DND-41 (cell line): ENCODE data around the gene MTFR1L.

Experiments
- ATAC-seq: fragments of 200-7000 bp; cut with Tn5 transposase; 3 replicates; pipeline ENCODE4 v1.9.1; 2021; ENCODE audit warnings: low read depth; ENCODE audit not compliant: insufficient read depth
- DNase-seq: peaks from one replicate; pipeline ENCODE4 v3.0.0-alpha.2; 2020
- H2AFZ ChIP-seq: 2 replicates; pipeline ENCODE4 v1.6.0; 2012; ENCODE audit warnings: low read depth, low read length
- H3K27ac ChIP-seq: 2 replicates; pipeline ENCODE4 v1.5.1; 2012; ENCODE audit warnings: low read length, inconsistent platforms
- H3K27me3 ChIP-seq: fragments of 200-600 bp; sonication (generic); 2 replicates; pipeline ENCODE4 v1.6.0; 2012; ENCODE audit warnings: low read length, mild to moderate bottlenecking, inconsistent platforms; ENCODE audit not compliant: insufficient read depth, poor library complexity
- H3K36me3 ChIP-seq: 2 replicates; pipeline ENCODE4 v1.5.1; 2012; ENCODE audit warnings: low read length, inconsistent platforms; ENCODE audit not compliant: insufficient read depth
- H3K4me1 ChIP-seq: 2 replicates; pipeline ENCODE4 v1.5.1; 2012; ENCODE audit warnings: mild to moderate bottlenecking, low read length; ENCODE audit not compliant: insufficient read depth
- H3K4me2 ChIP-seq: 2 replicates; pipeline ENCODE4 v1.6.0; 2012; ENCODE audit warnings: mild to moderate bottlenecking, moderate library complexity, low read length, inconsistent platforms; ENCODE audit not compliant: insufficient read depth
- H3K4me3 ChIP-seq, 2 experiments: fragments of 200-600 bp in 1 of 2; shearing (Covaris generic) in 1 of 2; 2 replicates each; pipeline ENCODE4 v1.5.1; 2012 to 2016; ENCODE audit warnings: inconsistent platforms in 2 of 2, low read length in 2 of 2, mild to moderate bottlenecking in 2 of 2, low read depth in 1 of 2, moderate library complexity in 1 of 2
- H3K79me2 ChIP-seq: 2 replicates; pipeline ENCODE4 v1.6.0; 2012; ENCODE audit warnings: low read length, inconsistent platforms; ENCODE audit not compliant: insufficient read depth
- H3K9ac ChIP-seq: 2 replicates; pipeline ENCODE4 v1.6.0; 2012; ENCODE audit warnings: low read depth, mild to moderate bottlenecking, inconsistent platforms, low read length, moderate library complexity
- H3K9me3 ChIP-seq: 2 replicates; pipeline ENCODE4 v1.5.1; 2012; ENCODE audit warnings: low read length, moderate library complexity, mild to moderate bottlenecking, inconsistent platforms; ENCODE audit not compliant: insufficient read depth, severe bottlenecking
- H4K20me1 ChIP-seq: 2 replicates; pipeline ENCODE4 v1.6.0; 2012; ENCODE audit warnings: low read length; ENCODE audit not compliant: insufficient read depth
- CTCF ChIP-seq: IDR thresholded peaks from 2 replicates; pipeline ENCODE4 v1.5.1; 2012; ENCODE audit warnings: borderline replicate concordance, low read length, moderate library complexity, mild to moderate bottlenecking; ENCODE audit not compliant: poor library complexity, severe bottlenecking; ENCODE audit errors: extremely low read depth
- EZH2 ChIP-seq: IDR thresholded peaks from 3 replicates; pipeline ENCODE4 v1.6.1; 2012; ENCODE audit warnings: borderline replicate concordance, low read depth, mild to moderate bottlenecking, moderate library complexity, low read length, inconsistent platforms; ENCODE audit not compliant: severe bottlenecking

MTFR1L gene

GRCh38 chr1:25782608-25783201 lies 37.0 kb upstream of the MTFR1L start:
- Histone ChIP-seq H3K4me3 (no peak overlapping the region), H3K4me1 (no peaks in the 10 kb centered on the region), H3K4me2 (no peak overlapping the region), H3K9me3 (no peaks in the 10 kb centered on the region), H3K9ac (no peak overlapping the region), H4K20me1 (peaks cover 29% of the 10 kb centered on the region), H3K27ac (no peak overlapping the region), H2AFZ (no peak overlapping the region), H3K36me3 (no peaks in the 10 kb centered on the region), H3K27me3 (peaks cover 41% of the 10 kb centered on the region), H3K79me2 (no peaks in the 10 kb centered on the region)
- TF ChIP-seq EZH2 (no peak), CTCF (no peak)
- no peak for ATAC-seq
- DNase-seq: no peak

GRCh38 chr1:25784575-25785051 lies 35.1 kb upstream of the MTFR1L start:
- peaks cover 21% of the 10 kb centered on the region for H4K20me1 ChIP-seq
- H3K9ac ChIP-seq: no peak overlapping the region
- H3K27me3 ChIP-seq: peaks cover 37% of the 10 kb centered on the region
- no peaks in the 10 kb centered on the region for H3K4me1 ChIP-seq
- TF ChIP-seq EZH2 (no peak), CTCF (no peak)
- H3K79me2 ChIP-seq: no peaks in the 10 kb centered on the region
- no peaks in the 10 kb centered on the region for H3K9me3 ChIP-seq
- no peak for ATAC-seq
- no peak for DNase-seq
- no peaks in the 10 kb centered on the region for H3K36me3 ChIP-seq
- no peak overlapping the region for H2AFZ ChIP-seq
- no peak overlapping the region for H3K4me2 ChIP-seq
- no peak overlapping the region for H3K4me3 ChIP-seq
- H3K27ac ChIP-seq: no peak overlapping the region

- no peak for ATAC-seq
- H3K27me3 ChIP-seq: peaks cover 34% of the 10 kb centered on the region
- no peaks in the 10 kb centered on the region for H3K4me1 ChIP-seq
- no peaks in the 10 kb centered on the region for H3K9me3 ChIP-seq
- no peaks in the 10 kb centered on the region for H3K79me2 ChIP-seq
- H3K9ac ChIP-seq: no peak overlapping the region
- H2AFZ ChIP-seq: no peak overlapping the region
- TF ChIP-seq EZH2: no peak
- TF ChIP-seq CTCF: no peak
- DNase-seq: no peak
- no peak overlapping the region for H3K4me3 ChIP-seq
- H3K4me2 ChIP-seq: no peak overlapping the region
- H3K27ac ChIP-seq: no peak overlapping the region
- peaks cover 17% of the 10 kb centered on the region; the same call in 1 of the 2 replicates for H4K20me1 ChIP-seq
- no peaks in the 10 kb centered on the region for H3K36me3 ChIP-seq
Observed at GRCh38 chr1:25785333-25786067, 34.3 kb upstream of the MTFR1L start.
